Immature natural killer cell (primary cell): Measurements from ENCODE around the gene ZNF787. TPM values are rescaled to one million over a fixed set of nuclear protein-coding genes. Genes with fewer than 3 reads are reported as not detected.

Experiments used
- DNase-seq, 3 donors: peaks; one replicate each; pipeline ENCODE4 v3.0.0; 2022; ENCODE audit warnings: mixed read lengths in 1 of 3
- H3K27ac Mint-ChIP-seq, 6 donors: one replicate each; pipeline ENCODE4 v1.8.0; 2020; ENCODE audit warnings: mixed read lengths in 6 of 6, mild to moderate bottlenecking in 5 of 6, inconsistent platforms in 4 of 6, moderate library complexity in 3 of 6
- H3K27me3 Mint-ChIP-seq, 3 donors: one replicate each; pipeline ENCODE4 v1.8.0; 2020 to 2021; ENCODE audit warnings: low read depth in 3 of 3, mild to moderate bottlenecking in 3 of 3, mixed read lengths in 3 of 3, moderate library complexity in 3 of 3, inconsistent platforms in 1 of 3
- H3K36me3 Mint-ChIP-seq, 3 donors: one replicate each; pipeline ENCODE4 v1.8.0; 2020; ENCODE audit warnings: mixed read lengths in 3 of 3, inconsistent platforms in 2 of 3, mild to moderate bottlenecking in 2 of 3
- H3K4me1 Mint-ChIP-seq, 2 donors: one replicate each; pipeline ENCODE4 v1.8.0; 2020; ENCODE audit warnings: inconsistent platforms in 2 of 2, mild to moderate bottlenecking in 2 of 2, mixed read lengths in 2 of 2, moderate library complexity in 1 of 2
- H3K4me3 Mint-ChIP-seq, 5 donors: one replicate each; pipeline ENCODE4 v1.8.0; 2020; ENCODE audit warnings: mild to moderate bottlenecking in 5 of 5, mixed read lengths in 5 of 5, inconsistent platforms in 3 of 5, moderate library complexity in 3 of 5
- H3K9me3 Mint-ChIP-seq, 6 donors: one replicate each; pipeline ENCODE4 v1.8.0; 2020; ENCODE audit warnings: mild to moderate bottlenecking in 6 of 6, mixed read lengths in 6 of 6, inconsistent platforms in 4 of 6, moderate library complexity in 3 of 6
- polyA plus RNA-seq, 3 donors: library from polyadenylated mRNA; unstranded; fragments of 300-500 nt; fragmentation: Illumina TruSeq; gene quantifications; one replicate each; pipeline ENCODE4 v1.2.3, GENCODE V29; 2021

Gene ZNF787
- polyA plus RNA-seq, 3 donors from 2014 or later: 0.69 to 2.2 (median 1.5) TPM

DNA sequence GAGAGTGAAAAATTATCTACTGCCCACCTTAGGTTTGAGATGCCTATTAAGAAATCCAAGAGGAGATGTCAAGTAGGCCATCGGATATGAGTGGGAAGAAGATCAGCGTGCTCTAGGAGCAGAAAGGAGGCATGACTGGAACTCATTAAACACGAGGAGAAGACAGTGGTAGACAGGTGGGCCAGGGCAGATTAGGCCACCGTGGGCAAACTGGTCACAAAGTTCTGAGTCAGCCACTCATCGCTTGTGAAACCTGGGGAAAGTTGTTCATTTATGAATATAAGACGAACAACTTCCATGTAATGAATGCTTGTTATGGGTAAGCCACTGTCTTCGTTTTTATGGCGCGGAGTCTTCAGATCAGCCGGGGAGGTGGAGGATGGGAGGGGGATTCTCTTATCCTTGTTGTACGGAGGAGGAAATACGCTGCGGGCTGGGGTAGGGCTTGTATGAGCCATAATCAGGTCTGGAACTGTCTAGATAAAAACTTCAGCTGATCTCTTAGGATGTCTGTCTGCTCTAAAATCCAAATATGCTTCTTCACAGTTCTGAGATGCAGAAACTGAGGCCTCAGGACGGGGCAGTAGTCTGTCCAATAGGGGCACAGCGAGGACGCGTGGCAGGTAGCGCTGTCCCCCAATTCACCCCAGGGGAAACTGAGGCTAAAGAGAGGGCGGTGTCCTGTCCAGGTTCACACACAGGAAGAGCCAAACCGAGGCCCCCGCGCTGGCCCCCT is 18.9 kb upstream of the ZNF787 start:
- H3K4me1 Mint-ChIP-seq: peaks cover 24 to 36% of the 10 kb centered on the region in 2 donors
- H3K4me3 Mint-ChIP-seq: peak overlapping the region; percentile 88 to 99 (median 90)
- no peaks in the 10 kb centered on the region for H3K36me3 Mint-ChIP-seq
- no peaks in the 10 kb centered on the region for H3K9me3 Mint-ChIP-seq
- H3K27me3 Mint-ChIP-seq: peaks cover 12 to 13% (median 12%) of the 10 kb centered on the region in 3 donors
- peak overlapping the region; percentile 86 to 98 (median 92) for H3K27ac Mint-ChIP-seq
- no peak for DNase-seq

DNA sequence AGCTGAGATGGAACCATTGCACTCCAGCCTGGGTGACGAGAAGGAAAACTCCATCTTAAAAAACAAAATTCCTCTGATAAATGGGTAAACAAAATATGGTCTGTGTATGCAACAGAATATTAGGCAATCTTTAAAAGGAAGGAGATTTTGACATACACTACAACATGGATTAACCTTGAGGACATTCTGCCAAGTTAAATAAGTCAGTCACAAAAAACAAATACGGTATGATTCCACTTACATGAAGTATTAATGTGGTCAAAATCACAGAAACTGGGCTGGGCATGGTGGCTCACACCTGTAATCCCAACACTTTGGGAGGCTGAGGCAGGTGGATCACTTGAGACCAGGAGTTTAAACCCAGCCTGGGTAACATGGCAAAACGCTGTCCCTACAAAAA is 17.0 kb upstream of the ZNF787 start:
- Mint-ChIP-seq H3K36me3 (no peaks in the 10 kb centered on the region), H3K4me3 (peak overlapping the region in 2 of 5 donors; percentile 4 to 76), H3K9me3 (no peaks in the 10 kb centered on the region), H3K4me1 (peaks cover 22 to 30% of the 10 kb centered on the region in 2 donors), H3K27ac (no peak overlapping the region), H3K27me3 (peaks cover 12 to 13% (median 12%) of the 10 kb centered on the region in 3 donors)
- no peak for DNase-seq

DNA sequence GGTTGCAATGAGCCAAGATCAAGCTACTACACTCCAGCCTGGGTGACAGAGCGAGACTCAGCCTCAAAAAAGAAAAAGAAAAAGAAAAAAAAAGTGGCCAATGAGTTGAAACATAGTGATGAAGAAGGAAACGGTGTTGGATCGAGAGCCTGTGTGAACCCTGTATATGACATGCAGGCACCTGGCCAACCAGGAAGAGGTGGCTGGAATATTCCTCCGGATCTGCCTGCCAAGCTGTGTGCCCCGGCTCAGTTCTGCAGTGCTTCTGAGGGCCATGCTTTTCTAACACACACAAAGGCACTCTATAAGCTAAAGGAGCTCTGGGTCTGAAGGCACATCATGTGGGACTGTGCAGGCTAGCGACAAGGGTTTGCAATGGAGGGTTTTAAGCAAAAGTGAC is 16.3 kb upstream of the ZNF787 start:
- no peaks in the 10 kb centered on the region for H3K9me3 Mint-ChIP-seq
- H3K36me3 Mint-ChIP-seq: no peaks in the 10 kb centered on the region
- no peak overlapping the region for H3K27ac Mint-ChIP-seq
- H3K4me1 Mint-ChIP-seq: peaks cover 22 to 30% of the 10 kb centered on the region in 2 donors
- H3K4me3 Mint-ChIP-seq: no peak overlapping the region
- no peak for DNase-seq
- peaks cover 11 to 12% (median 12%) of the 10 kb centered on the region in 3 donors for H3K27me3 Mint-ChIP-seq

DNA sequence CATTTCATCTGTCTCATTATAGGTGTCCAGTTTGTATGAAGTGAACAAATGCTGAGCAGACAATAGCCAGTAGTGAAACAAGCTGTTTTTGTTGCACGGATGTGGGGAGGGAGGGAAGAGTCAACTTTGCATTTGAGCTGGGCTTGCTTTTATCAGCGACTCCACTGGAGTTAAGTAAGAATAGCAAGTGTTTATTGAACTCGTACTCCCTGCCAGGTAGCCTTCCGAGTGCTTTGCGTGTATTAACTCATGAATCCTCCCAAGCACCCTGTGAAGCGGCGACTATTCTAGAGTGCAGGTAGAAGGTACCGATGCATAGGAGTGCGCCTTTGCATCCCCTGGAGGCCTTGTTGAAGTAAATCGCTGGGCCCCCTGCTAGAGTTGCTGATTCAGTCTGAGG is 15.3 kb upstream of the ZNF787 start:
- H3K4me3 Mint-ChIP-seq: no peak overlapping the region
- peaks cover 16 to 23% of the 10 kb centered on the region in 2 donors for H3K4me1 Mint-ChIP-seq
- no peak overlapping the region for H3K27ac Mint-ChIP-seq
- H3K27me3 Mint-ChIP-seq: peaks cover 7 to 11% (median 7%) of the 10 kb centered on the region in 3 donors
- H3K36me3 Mint-ChIP-seq: peaks cover 0 to 3% (median 0%) of the 10 kb centered on the region in 3 donors
- H3K9me3 Mint-ChIP-seq: no peaks in the 10 kb centered on the region
- DNase-seq: no peak

DNA sequence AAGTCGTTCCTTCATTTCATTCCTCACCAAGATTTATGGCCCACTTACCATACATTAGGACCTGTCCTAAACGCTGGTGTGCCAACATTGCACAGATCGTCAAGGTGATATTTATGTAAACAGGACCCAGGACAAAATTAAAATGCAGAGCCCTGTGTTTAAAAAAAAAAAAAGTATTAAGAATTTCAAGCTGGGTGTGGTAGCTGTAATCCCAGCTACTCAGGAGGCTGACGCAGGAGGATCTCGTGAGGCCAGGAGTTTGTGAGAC is 13.5 kb upstream of the ZNF787 start:
- Mint-ChIP-seq H3K4me1 (peaks cover 4 to 8% of the 10 kb centered on the region in 2 donors), H3K4me3 (no peak overlapping the region), H3K27ac (no peak overlapping the region), H3K27me3 (no peaks in the 10 kb centered on the region), H3K36me3 (peaks cover 0 to 3% (median 0%) of the 10 kb centered on the region in 3 donors), H3K9me3 (no peaks in the 10 kb centered on the region)
- DNase-seq: no peak

DNA sequence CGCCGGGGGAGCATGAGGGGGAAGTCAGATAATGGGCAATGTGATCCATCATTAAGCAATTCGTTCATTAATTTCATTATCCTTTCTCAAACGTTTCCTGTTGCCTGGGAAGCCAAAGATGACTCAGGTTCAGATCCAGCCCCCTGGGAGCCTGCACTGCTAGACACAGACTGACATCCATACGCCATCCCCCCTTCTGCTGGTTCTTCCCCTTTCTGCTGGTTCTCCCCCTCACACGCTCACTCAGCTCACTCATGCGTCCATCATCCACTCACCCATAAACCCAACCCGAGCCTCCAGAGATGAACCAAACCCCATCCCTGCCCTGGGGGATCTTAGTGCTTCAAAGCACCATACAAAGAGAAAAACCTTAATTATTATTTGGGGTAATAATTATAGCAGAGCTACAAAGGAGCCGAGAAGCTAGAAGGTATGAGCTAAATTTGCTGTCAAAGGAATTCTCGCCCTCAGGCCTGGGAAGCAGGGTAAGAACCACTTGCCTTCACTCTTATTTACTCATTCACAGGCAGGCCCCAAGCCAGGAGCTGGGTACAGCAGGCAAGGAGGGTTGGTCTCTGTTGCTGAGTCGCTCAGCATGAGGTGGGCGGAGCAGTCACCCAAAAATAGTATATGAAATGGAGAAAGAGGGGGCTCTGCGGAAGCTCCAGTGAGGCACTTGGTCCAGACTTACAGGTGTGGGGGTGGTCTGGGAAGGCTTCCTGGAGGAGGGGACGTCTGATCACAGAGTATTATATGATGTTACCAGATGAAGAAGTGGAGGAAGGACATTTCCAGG is 13.0 kb upstream of the ZNF787 start:
- no peak overlapping the region for H3K4me3 Mint-ChIP-seq

DNA sequence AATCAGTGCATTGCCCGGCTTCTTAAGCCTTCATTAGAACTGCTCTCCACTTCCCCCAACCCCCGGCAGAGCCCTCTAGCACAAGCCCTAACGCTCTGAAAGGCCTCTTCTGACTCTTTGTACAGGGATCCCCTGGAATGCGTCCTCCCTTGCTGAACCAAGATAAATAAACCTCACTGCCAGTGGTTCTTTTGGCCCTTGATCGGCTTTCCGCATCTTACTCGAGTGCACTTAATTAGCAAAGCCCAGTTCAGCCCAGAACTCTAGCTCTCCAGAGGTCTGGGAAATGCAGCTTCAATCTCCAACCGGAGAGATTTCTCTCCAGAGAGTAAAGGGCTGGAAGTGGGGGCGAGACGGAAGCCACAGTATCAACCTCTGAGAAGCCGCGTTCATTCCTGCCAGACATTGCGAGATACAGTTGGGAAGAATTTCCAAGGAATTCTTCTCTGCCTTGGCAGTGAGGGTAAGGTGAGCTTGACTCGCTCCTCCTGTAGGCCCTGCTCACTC is 11.3 kb upstream of the ZNF787 start:
- H3K4me1 Mint-ChIP-seq: no peaks in the 10 kb centered on the region
- H3K4me3 Mint-ChIP-seq: no peak overlapping the region
- no peak for DNase-seq
- no peak overlapping the region for H3K27ac Mint-ChIP-seq
- H3K9me3 Mint-ChIP-seq: no peaks in the 10 kb centered on the region
- no peaks in the 10 kb centered on the region for H3K27me3 Mint-ChIP-seq
- H3K36me3 Mint-ChIP-seq: peaks cover 0 to 3% (median 0%) of the 10 kb centered on the region in 3 donors

More for the DNA sequence above, 13.0 kb upstream of the ZNF787 start:
- peaks cover 0 to 3% (median 0%) of the 10 kb centered on the region in 3 donors for H3K36me3 Mint-ChIP-seq
- no peak for DNase-seq
- H3K27me3 Mint-ChIP-seq: no peaks in the 10 kb centered on the region
- H3K27ac Mint-ChIP-seq: no peak overlapping the region
- peaks cover under 1 to 2% of the 10 kb centered on the region in 2 donors for H3K4me1 Mint-ChIP-seq
- no peaks in the 10 kb centered on the region for H3K9me3 Mint-ChIP-seq

DNA sequence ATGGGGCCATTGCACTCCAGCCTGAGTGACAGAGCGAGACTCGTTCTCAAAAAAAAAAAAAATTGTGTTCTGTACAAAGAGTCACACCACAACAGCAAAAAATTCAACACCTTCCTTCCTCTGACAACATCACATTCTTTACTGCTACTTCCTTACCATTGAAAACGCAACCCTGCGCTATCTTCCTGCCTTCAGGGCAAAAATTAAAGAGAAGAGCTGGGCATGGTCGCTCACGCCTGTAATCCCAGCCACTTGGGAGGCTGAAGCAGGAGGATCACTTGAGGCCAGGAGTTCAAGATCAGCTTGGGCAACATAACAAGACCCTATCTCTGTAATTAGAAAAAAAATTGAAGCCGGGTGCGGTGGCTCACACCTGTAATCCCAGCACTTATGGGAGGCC is 10.6 kb upstream of the ZNF787 start:
- Mint-ChIP-seq H3K4me1 (no peaks in the 10 kb centered on the region), H3K27me3 (no peaks in the 10 kb centered on the region), H3K27ac (no peak overlapping the region), H3K9me3 (no peaks in the 10 kb centered on the region), H3K4me3 (no peak overlapping the region), H3K36me3 (peaks cover 0 to 3% (median 0%) of the 10 kb centered on the region in 3 donors)
- no peak for DNase-seq

DNA sequence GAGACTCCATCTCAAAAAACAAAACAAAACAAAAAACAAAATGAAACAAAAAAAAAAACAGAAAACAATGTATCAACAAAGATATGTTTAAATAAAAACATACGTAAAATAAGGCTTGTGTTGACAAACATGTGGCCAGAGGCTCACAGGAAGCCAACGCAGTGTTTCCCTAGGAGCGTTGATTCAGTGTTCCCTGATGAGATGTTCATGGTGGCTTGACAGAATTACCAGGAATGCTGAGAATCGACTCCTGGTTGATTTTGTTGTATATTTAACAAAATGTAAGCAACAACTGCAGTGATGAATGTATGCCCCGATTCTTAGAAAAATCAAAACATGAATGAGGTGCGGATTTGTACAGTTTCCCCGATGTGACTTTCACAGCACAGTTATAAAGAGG is 8.9 kb upstream of the ZNF787 start:
- Mint-ChIP-seq H3K9me3 (no peaks in the 10 kb centered on the region), H3K4me3 (no peak overlapping the region), H3K36me3 (peaks cover 0 to 3% (median 0%) of the 10 kb centered on the region in 3 donors), H3K4me1 (no peaks in the 10 kb centered on the region), H3K27me3 (no peaks in the 10 kb centered on the region), H3K27ac (no peak overlapping the region)
- no peak for DNase-seq

DNA sequence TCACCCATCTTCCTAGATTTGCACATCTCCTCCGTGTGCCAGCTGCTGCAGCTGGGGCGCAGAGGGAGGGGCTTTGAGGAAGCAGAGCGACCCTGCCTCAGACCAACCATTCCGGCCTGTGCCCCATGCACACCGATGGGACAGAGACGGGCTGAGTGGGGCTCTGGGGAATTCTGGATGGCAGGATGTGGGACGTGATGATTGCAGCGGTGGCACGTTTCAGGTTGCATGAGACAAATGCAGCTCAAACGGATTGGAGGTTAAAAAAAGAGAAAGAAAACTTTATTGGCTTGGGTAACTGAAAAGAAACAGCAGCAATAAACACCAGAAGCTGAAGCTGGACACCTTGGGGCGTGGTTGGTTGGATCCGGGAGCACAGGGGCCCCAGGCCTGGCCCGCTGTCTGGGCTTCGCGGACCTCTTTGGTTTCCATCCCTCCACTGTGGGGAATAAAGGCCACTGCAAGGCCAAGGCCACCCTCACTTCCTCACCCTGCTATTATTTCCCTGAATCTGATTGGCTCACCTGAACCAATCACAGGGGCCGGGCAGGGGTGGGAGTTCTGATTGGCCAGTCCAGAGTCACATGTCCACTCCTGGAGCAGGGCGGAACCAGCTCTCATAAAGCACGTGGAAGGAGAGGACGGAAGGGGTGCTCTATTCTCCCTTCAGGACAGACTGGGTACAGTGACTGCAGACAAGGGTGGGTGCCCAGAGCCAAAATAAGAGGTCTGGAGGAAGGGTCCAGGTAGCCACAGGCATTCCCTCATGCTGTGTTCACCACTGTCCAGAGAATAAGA is 6.1 kb upstream of the ZNF787 start:
- Mint-ChIP-seq H3K4me1 (peaks cover 2% of the 10 kb centered on the region in 2 donors), H3K27ac (no peak overlapping the region), H3K36me3 (peaks cover 0 to 3% (median 0%) of the 10 kb centered on the region in 3 donors), H3K9me3 (no peaks in the 10 kb centered on the region), H3K27me3 (peaks cover 0 to under 1% (median 0%) of the 10 kb centered on the region in 3 donors), H3K4me3 (no peak overlapping the region)
- DNase-seq: no peak

DNA sequence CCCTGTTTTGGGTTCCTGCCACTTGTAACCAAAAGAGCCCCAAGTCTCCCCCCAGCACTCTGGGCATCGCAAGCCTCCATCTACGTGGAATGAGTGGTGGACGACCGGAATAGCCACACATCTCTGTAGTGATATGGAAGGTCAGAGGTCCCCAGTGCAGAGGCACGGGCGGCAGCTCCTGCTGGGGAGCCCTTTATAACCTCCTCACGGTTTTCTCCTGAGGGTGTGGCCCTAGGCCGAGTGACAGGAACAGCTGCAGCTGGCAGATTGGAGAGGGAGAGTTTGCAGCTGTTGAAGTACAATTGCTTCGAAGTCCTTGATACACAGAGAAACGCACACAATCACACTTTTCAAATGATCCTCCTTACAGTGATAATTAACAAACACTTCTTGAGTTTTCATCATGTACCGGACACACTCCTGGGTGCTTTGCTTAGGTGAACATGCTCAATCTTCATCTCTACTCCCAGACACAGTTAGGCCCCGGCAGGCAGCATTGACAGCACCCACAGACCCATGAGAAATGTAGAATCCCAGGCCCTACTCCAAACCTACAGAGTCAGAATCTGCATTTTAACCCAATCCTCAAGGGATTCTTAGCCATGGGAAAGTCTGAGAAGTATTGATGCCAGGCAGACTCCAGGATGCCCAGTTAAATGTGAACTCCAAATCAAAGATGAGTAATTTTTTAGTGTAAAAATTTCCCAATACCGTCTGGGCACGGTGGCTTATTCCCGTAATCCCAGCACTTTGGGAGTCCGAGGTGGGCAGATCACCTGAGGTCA is 4.9 kb upstream of the ZNF787 start:
- Mint-ChIP-seq H3K4me1 (peaks cover 8 to 9% of the 10 kb centered on the region in 2 donors), H3K27ac (no peak overlapping the region), H3K9me3 (no peaks in the 10 kb centered on the region), H3K27me3 (peaks cover 3 to 4% (median 4%) of the 10 kb centered on the region in 3 donors), H3K36me3 (no peaks in the 10 kb centered on the region), H3K4me3 (no peak overlapping the region)
- no peak for DNase-seq

DNA sequence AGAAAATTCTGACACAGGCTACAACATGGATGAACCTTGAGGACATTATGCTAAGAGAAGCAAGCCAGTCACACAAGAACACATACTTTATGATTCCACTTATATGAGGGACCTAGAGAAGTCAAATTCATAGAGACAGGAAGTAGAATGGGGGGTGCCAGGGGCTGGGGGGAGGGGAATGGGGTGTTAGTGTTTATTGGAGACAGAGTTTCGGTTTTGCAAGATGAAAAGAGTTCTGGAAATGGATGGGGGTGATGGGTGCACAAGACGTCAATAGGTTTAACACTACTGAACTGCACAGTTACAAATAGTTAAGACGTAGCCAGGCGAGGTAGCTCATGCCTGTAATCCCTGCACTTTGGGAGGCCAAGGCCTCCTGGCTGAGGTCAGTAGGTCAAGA is 3.5 kb upstream of the ZNF787 start:
- H3K9me3 Mint-ChIP-seq: no peaks in the 10 kb centered on the region
- H3K4me1 Mint-ChIP-seq: peaks cover 17% of the 10 kb centered on the region in 2 donors
- no peak overlapping the region for H3K4me3 Mint-ChIP-seq
- DNase-seq: no peak
- H3K36me3 Mint-ChIP-seq: no peaks in the 10 kb centered on the region
- H3K27me3 Mint-ChIP-seq: peaks cover 6 to 7% (median 6%) of the 10 kb centered on the region in 3 donors
- H3K27ac Mint-ChIP-seq: no peak overlapping the region

DNA sequence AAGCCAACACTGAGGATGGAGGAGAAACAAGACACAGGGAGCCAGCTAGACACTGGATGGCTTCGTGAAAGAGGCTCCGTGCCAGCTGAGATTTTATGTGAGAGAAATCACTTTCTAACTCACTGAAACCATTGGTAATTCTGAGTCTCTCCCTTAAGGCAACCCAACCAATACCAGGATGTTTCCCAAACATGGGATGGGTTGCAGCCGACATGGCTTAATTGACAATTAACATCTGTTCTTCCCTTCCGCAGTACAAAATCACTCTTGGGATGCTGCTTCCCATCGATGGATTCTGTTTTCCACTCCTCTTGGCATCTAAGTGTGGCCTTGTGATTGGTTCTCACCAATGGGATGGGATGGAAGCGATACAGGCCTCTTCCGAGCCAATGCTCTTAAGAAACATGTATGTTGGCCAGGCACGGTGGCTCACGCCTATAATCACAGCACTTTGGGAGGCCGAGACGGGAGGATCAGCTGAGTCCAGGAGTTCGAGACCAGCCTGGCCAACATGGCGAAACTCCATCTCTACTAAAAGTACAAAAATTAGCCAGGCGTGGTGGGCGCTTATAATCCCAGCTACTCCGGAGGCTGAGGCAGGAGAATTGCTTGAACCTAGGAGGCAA is 2.3 kb upstream of the ZNF787 start:
- Mint-ChIP-seq H3K36me3 (no peaks in the 10 kb centered on the region), H3K4me3 (peak overlapping the region in 1 of 5 donors; percentile 25), H3K9me3 (no peaks in the 10 kb centered on the region), H3K27ac (no peak overlapping the region), H3K27me3 (peaks cover 6 to 9% (median 7%) of the 10 kb centered on the region in 3 donors), H3K4me1 (peaks cover 26 to 29% of the 10 kb centered on the region in 2 donors)
- no peak for DNase-seq
